GM10266 (cell line): ENCODE results near the gene CCDC34.
A peak's percentile ranks its signal among the peaks of the same experiment; 100 is the strongest.

ENCODE experiments used
- DNase-seq: peaks from one replicate; pipeline ENCODE4 v3.0.0; 2012; ENCODE audit errors: extremely low spot score
- TF ChIP-seq, protein P1 (sequence below): IDR thresholded peaks from 2 replicates; pipeline ENCODE4 v1.5.1; 2012; ENCODE audit warnings: mild to moderate bottlenecking, low read depth; ENCODE audit not compliant: control insufficient read depth, insufficient read depth; ENCODE audit errors: missing control alignments

The CCDC34 gene

GRCh38 chr11:27319072-27319471 is 43.9 kb downstream of the CCDC34 start:
- TF ChIP-seq, protein P1, sequence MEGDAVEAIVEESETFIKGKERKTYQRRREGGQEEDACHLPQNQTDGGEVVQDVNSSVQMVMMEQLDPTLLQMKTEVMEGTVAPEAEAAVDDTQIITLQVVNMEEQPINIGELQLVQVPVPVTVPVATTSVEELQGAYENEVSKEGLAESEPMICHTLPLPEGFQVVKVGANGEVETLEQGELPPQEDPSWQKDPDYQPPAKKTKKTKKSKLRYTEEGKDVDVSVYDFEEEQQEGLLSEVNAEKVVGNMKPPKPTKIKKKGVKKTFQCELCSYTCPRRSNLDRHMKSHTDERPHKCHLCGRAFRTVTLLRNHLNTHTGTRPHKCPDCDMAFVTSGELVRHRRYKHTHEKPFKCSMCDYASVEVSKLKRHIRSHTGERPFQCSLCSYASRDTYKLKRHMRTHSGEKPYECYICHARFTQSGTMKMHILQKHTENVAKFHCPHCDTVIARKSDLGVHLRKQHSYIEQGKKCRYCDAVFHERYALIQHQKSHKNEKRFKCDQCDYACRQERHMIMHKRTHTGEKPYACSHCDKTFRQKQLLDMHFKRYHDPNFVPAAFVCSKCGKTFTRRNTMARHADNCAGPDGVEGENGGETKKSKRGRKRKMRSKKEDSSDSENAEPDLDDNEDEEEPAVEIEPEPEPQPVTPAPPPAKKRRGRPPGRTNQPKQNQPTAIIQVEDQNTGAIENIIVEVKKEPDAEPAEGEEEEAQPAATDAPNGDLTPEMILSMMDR, result no peak
- DNase-seq, result peak; percentile 67

GRCh38 chr11:27317751-27318150 is 45.3 kb downstream of the CCDC34 start:
- no peak for DNase-seq
- TF ChIP-seq, protein P1, result no peak

- no peak for DNase-seq
- TF ChIP-seq, protein P1, result no peak
Measured at GRCh38 chr11:27315836-27316235, 47.2 kb downstream of the CCDC34 start.

DNA sequence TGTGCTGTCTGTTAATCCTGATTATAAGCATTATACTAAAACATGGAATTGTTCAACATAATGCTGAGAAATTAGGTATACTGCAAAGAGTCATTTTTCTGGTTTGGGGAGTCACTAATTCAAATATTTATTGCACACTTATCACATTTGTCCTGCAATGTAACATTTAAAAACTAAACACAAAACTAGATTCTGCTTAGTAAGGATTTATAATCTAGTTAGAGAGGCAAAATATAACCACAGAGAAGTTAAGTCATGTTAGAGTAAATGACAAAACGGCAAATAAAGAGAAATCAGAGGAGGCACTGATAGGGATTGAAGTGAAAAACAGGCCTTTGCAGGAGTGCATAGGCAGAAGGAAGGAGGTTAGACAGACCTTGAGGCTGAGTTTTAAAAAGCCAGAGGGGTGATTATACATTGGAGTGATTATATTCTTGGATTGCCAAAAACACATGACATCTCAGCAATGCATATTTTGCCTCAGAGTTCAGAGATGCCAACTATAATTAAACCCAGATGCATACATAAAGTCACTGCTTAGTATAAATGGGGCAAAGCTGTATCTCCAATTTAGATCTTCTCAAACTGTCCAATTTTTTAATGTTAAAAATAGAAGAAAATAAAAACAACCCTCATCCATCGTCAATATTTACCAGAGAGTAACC is 49.7 kb downstream of the CCDC34 start:
- TF ChIP-seq, protein P1, result no peak
- no peak for DNase-seq

DNA sequence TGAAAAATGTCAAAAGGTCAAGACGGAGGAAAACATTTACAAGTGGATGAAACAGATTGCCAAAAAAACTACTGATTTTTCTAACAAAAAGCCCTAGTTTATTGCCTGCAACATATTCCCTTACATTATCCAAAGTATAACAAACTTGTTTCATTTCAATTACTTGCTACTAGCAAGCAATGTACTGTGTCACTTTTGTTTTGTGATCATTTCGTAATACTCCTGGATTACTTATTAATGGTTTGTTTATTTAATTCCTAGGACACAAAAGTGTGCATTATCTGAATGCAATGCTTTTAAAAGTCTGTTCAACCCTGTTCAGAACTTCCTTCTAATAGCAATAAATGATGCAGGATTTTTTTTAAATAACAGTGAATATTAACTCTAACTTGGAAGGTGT is 50.9 kb downstream of the CCDC34 start:
- TF ChIP-seq, protein P1, result no peak

GRCh38 chr11:27310707-27311106 is 52.3 kb downstream of the CCDC34 start:
- TF ChIP-seq, protein P1, result no peak
- DNase-seq, result no peak

More for the DNA sequence above, 50.9 kb downstream of the CCDC34 start:
- DNase-seq, result no peak

DNA sequence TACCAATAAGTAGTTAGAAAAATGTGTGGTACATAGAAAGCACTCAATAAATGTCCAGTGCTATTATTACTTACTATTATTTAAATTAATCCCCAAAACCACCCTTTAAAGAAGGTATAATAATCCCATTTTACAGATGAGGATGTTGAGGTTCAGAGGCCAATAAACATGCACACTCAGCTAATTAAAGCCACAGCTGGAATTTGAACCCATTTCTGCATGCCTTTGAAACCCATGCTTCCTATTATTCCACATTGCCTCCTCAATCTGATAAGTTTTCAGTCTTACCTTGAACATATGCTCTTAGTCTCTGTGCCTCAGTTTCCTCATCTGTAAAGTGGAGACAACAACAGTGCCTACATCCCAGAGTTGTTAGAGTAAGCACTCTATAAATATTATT is 52.8 kb downstream of the CCDC34 start:
- TF ChIP-seq, protein P1, result no peak

More for the DNA sequence above, 52.8 kb downstream of the CCDC34 start:
- DNase-seq, result no peak
